Endothelial cell of umbilical vein (primary cell): ENCODE data around the gene ATP1A3.

Source experiments
- TF ChIP-seq, protein P1 (sequence below), 2 donors: IDR thresholded peaks; 1 replicate in 1 of 2; 2 replicates in 1 of 2; pipeline ENCODE4 v1.5.1; 2011; ENCODE audit warnings: low read length in 2 of 2, mild to moderate bottlenecking in 2 of 2, moderate library complexity in 2 of 2, control low read depth in 1 of 2, inconsistent platforms in 1 of 2, low read depth in 1 of 2; ENCODE audit not compliant: insufficient read depth in 1 of 2; ENCODE audit errors: extremely low read depth in 1 of 2
- TF ChIP-seq, protein P2 (sequence below): IDR thresholded peaks from 2 replicates; pipeline ENCODE4 v1.6.1; 2011; ENCODE audit not compliant: insufficient read depth, insufficient read length

DNA sequence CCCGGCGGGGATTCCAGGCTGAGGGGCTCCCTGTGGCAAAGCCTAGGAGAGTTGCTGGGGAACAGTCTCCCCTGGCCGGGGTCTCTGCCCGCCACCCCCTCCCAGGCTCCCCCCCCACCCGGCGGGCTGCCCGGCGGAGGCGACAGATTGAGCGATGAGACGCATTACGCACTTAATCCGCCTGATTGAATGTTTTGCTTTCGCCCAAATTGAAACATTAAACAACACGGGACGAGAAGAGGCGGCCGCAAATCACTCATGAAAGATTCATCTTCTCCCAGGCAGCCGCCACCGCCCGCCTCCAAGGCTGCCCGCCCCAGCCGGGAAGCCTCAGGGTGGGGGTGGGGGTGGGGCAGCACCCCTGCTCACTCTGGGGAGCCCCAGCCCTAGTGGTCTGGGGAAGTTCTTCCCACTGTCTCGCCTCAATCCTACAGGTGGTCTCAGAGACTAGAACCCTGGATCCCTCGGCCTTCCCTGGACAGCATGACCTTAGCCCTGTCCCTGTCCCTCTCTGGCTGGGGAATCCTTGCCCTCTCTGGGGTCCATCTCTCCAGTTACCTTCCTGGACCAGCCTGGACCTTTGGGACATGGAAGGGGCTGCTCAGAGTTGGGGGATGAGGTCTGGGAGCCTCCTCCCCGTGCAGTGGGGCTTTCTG lies 58.1 kb downstream of the ATP1A3 start:
- TF ChIP-seq, protein P1, sequence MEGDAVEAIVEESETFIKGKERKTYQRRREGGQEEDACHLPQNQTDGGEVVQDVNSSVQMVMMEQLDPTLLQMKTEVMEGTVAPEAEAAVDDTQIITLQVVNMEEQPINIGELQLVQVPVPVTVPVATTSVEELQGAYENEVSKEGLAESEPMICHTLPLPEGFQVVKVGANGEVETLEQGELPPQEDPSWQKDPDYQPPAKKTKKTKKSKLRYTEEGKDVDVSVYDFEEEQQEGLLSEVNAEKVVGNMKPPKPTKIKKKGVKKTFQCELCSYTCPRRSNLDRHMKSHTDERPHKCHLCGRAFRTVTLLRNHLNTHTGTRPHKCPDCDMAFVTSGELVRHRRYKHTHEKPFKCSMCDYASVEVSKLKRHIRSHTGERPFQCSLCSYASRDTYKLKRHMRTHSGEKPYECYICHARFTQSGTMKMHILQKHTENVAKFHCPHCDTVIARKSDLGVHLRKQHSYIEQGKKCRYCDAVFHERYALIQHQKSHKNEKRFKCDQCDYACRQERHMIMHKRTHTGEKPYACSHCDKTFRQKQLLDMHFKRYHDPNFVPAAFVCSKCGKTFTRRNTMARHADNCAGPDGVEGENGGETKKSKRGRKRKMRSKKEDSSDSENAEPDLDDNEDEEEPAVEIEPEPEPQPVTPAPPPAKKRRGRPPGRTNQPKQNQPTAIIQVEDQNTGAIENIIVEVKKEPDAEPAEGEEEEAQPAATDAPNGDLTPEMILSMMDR (IDR thresholded peaks at IDR 0.05; ENCODE audit: extremely low read depth in 1 of 2, insufficient read depth in 1 of 2, low read depth in 1 of 2, low read length in 2 of 2), result no peak
- TF ChIP-seq, protein P2, sequence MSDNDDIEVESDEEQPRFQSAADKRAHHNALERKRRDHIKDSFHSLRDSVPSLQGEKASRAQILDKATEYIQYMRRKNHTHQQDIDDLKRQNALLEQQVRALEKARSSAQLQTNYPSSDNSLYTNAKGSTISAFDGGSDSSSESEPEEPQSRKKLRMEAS, result no peak
